BE2C (cell line): ENCODE measurements around the gene GNAQ.

Source experiments
- DNase-seq: peaks from one replicate; pipeline ENCODE4 v3.0.0-alpha.2; 2020
- H3K27me3 ChIP-seq: fragments of 250-450 bp; sonication (Bioruptor Pico); 2 replicates; pipeline ENCODE4 v1.5.1; 2020; ENCODE audit warnings: mild to moderate bottlenecking
- H3K36me3 ChIP-seq: fragments of 250-450 bp; sonication (Bioruptor Pico); 2 replicates; pipeline ENCODE4 v1.5.1; 2020; ENCODE audit warnings: mild to moderate bottlenecking
- H3K4me1 ChIP-seq: fragments of 250-450 bp; sonication (Bioruptor Pico); 2 replicates; pipeline ENCODE4 v1.5.1; 2020
- H3K4me3 ChIP-seq: 2 replicates; pipeline ENCODE4 v1.5.1; 2011; ENCODE audit warnings: low read depth, low read length
- H3K9me3 ChIP-seq: fragments of 250-450 bp; sonication (Bioruptor Pico); 2 replicates; pipeline ENCODE4 v1.5.1; 2020
- CTCF ChIP-seq: IDR thresholded peaks from 2 replicates; pipeline ENCODE4 v1.5.1; 2012; ENCODE audit warnings: mild to moderate bottlenecking, low read depth, low read length

Gene GNAQ

GRCh38 chr9:77938163-77938562, 93.4 kb downstream of the GNAQ start:
- H3K4me1 ChIP-seq: peaks cover 17% of the 10 kb centered on the region
- DNase-seq: no peak
- TF ChIP-seq CTCF: no peak
- no peaks in the 10 kb centered on the region for H3K9me3 ChIP-seq
- H3K36me3 ChIP-seq: no peaks in the 10 kb centered on the region; the same call in 1 of the 2 replicates
- no peaks in the 10 kb centered on the region for H3K27me3 ChIP-seq
- no peak overlapping the region for H3K4me3 ChIP-seq

- H3K4me1 ChIP-seq: peaks cover 17% of the 10 kb centered on the region
- H3K27me3 ChIP-seq: no peaks in the 10 kb centered on the region
- H3K36me3 ChIP-seq: no peaks in the 10 kb centered on the region
- no peak for DNase-seq
- TF ChIP-seq CTCF: no peak
- no peak overlapping the region for H3K4me3 ChIP-seq
- H3K9me3 ChIP-seq: no peaks in the 10 kb centered on the region
These were observed 95.6 kb downstream of the GNAQ start for GRCh38 chr9:77935974-77936373.

- no peaks in the 10 kb centered on the region for H3K9me3 ChIP-seq
- no peaks in the 10 kb centered on the region for H3K36me3 ChIP-seq
- no peak for DNase-seq
- peaks cover 17% of the 10 kb centered on the region for H3K4me1 ChIP-seq
- H3K27me3 ChIP-seq: no peaks in the 10 kb centered on the region
- no peak overlapping the region for H3K4me3 ChIP-seq
- no peak for TF ChIP-seq CTCF
These were observed 96.4 kb downstream of the GNAQ start for GRCh38 chr9:77935211-77935610.

GRCh38 chr9:77933976-77934375, 97.6 kb downstream of the GNAQ start:
- Histone ChIP-seq H3K4me1 (peaks cover 14% of the 10 kb centered on the region), H3K4me3 (no peak overlapping the region), H3K36me3 (no peaks in the 10 kb centered on the region; the same call in 1 of the 2 replicates), H3K9me3 (no peaks in the 10 kb centered on the region), H3K27me3 (no peaks in the 10 kb centered on the region)
- DNase-seq: no peak
- no peak for TF ChIP-seq CTCF

GRCh38 chr9:77933019-77933418, 98.6 kb downstream of the GNAQ start:
- H3K27me3 ChIP-seq: no peaks in the 10 kb centered on the region
- H3K36me3 ChIP-seq: no peaks in the 10 kb centered on the region; the same call in 1 of the 2 replicates
- DNase-seq: no peak
- H3K4me1 ChIP-seq: peaks cover 6% of the 10 kb centered on the region; the same call in 1 of the 2 replicates
- no peaks in the 10 kb centered on the region for H3K9me3 ChIP-seq
- TF ChIP-seq CTCF: no peak
- no peak overlapping the region for H3K4me3 ChIP-seq

- Histone ChIP-seq H3K4me3 (no peak overlapping the region), H3K4me1 (peaks cover 16% of the 10 kb centered on the region), H3K27me3 (no peaks in the 10 kb centered on the region), H3K9me3 (no peaks in the 10 kb centered on the region), H3K36me3 (no peaks in the 10 kb centered on the region; the same call in 1 of the 2 replicates)
- no peak for DNase-seq
- no peak for TF ChIP-seq CTCF
These were observed 101.7 kb downstream of the GNAQ start for GRCh38 chr9:77929942-77930341.
